HepG2 (cell line): ENCODE results near the gene CCDC106. TPM values are rescaled to one million over a fixed set of nuclear protein-coding genes. Genes with fewer than 3 reads are reported as not detected.

Experiments used
- ATAC-seq: fragments of 200-7000 bp; cut with Tn5 transposase; 3 replicates; pipeline ENCODE4 v1.9.1; 2020; ENCODE audit warnings: mild to moderate bottlenecking, moderate library complexity
- BruUV-seq: library from RNA; stranded (reverse); fragments of 400-500 nt; replicated peaks from 2 replicates; lab custom pipeline; 2021; lab: Mats Ljungman, UMichigan
- CTCF ChIA-PET: fragments of 300-600 bp; formaldehyde crosslinking; extraction: SDS; loops from one replicate; lab custom pipeline; 2021; ENCODE audit warnings: low total read pairs, inconsistent platforms, low intra/inter-chr PET ratio; lab: Yijun Ruan, JAX
- POLR2A ChIA-PET: fragments of 350-600 bp; sonication (Branson Sonifier 250); formaldehyde crosslinking; loops from one replicate; lab custom pipeline; 2020; ENCODE audit warnings: antibody characterized with exemption, inconsistent platforms; lab: Yijun Ruan, JAX
- DNase-seq: peaks from one replicate; pipeline ENCODE4 v3.0.0-alpha.2; 2015; ENCODE audit warnings: low spot score
- FAIRE-seq: peaks from 3 replicates; lab custom pipeline; 2011; peaks lifted over from hg19 to GRCh38; lab: Jason Lieb, UNC
- H2AFZ ChIP-seq: one replicate; pipeline ENCODE4 v1.6.1; 2011; ENCODE audit warnings: low read length, inconsistent platforms
- H3K27ac ChIP-seq: fragments of 300-600 bp; 3 replicates; pipeline ENCODE4 v1.8.0; 2011; ENCODE audit warnings: mixed run types, mild to moderate bottlenecking, mixed read lengths, low read length, inconsistent platforms; ENCODE audit not compliant: insufficient read depth; ENCODE audit errors: extremely low read length
- H3K27me3 ChIP-seq, 2 experiments: fragments of 200-600 bp in 1 of 2; 2 replicates in 1 of 2; 3 replicates in 1 of 2; pipeline versions ENCODE4 v1.6.0 to v1.8.0; 2011; ENCODE audit warnings: low read length in 2 of 2, mild to moderate bottlenecking in 2 of 2, moderate library complexity in 2 of 2, inconsistent platforms in 1 of 2; ENCODE audit not compliant: insufficient read depth in 2 of 2, control insufficient read depth in 1 of 2
- H3K36me3 ChIP-seq, 2 experiments: fragments of 200-600 bp in 1 of 2; replicated peaks in 1 of 2; 2 replicates in 1 of 2; 3 replicates in 1 of 2; pipeline versions ENCODE4 v1.5.1 to v1.8.0; 2011; ENCODE audit warnings: low read length in 2 of 2, inconsistent platforms in 1 of 2; ENCODE audit not compliant: insufficient read depth in 2 of 2, control insufficient read depth in 1 of 2
- H3K4me1 ChIP-seq: 2 replicates; pipeline ENCODE4 v1.5.1; 2012; ENCODE audit warnings: low read length, inconsistent platforms; ENCODE audit not compliant: insufficient read depth
- H3K4me2 ChIP-seq: 2 replicates; pipeline ENCODE4 v1.6.0; 2011; ENCODE audit warnings: low read depth, low read length, inconsistent platforms
- H3K4me3 ChIP-seq, 3 experiments: fragments of 200-600 bp in 1 of 3; sonication (generic), shearing (Covaris generic) in 1 of 3; replicated peaks in 1 of 3; 2 replicates each; pipeline ENCODE4 v1.5.1; 2011 to 2016; ENCODE audit warnings: low read length in 3 of 3, inconsistent platforms in 2 of 3, low read depth in 2 of 3, mild to moderate bottlenecking in 2 of 3, control low read depth in 1 of 3, mixed read lengths in 1 of 3; ENCODE audit not compliant: insufficient read depth in 1 of 3
- H3K79me2 ChIP-seq: one replicate; pipeline ENCODE4 v1.6.1; 2011; ENCODE audit warnings: low read length, inconsistent platforms; ENCODE audit not compliant: insufficient read depth
- H3K9ac ChIP-seq: 2 replicates; pipeline ENCODE4 v1.6.0; 2011; ENCODE audit warnings: mild to moderate bottlenecking, low read depth, low read length, inconsistent platforms; ENCODE audit not compliant: insufficient read depth
- H3K9me3 ChIP-seq: 2 replicates; pipeline ENCODE4 v1.5.1; 2012; ENCODE audit warnings: mild to moderate bottlenecking, low read length
- H4K20me1 ChIP-seq: 2 replicates; pipeline ENCODE4 v1.6.0; 2011; ENCODE audit warnings: inconsistent platforms, mild to moderate bottlenecking, low read length, moderate library complexity; ENCODE audit not compliant: insufficient read depth
- FOXA1 ChIP-seq, 2 experiments: fragments of 450-650 bp in 1 of 2; sonication (generic) in 1 of 2; formaldehyde crosslinking in 1 of 2; IDR thresholded peaks; 2 replicates each; pipeline versions ENCODE4 v1.4.0 to v1.6.1; 2016 to 2020; ENCODE audit warnings: missing genetic modification reagents in 1 of 2
- ZFP90 ChIP-seq: sonication (generic); formaldehyde crosslinking; IDR thresholded peaks from 2 replicates; pipeline ENCODE4 v1.8.0; 2022; ENCODE audit warnings: missing genetic modification reagents, mild to moderate bottlenecking, inconsistent platforms, borderline replicate concordance
- ZNF550 ChIP-seq: sonication (generic); formaldehyde crosslinking; IDR thresholded peaks from 2 replicates; pipeline ENCODE4 v1.4.0; 2020; ENCODE audit warnings: mild to moderate bottlenecking, missing genetic modification reagents, borderline replicate concordance
- ZNF567 ChIP-seq: sonication (generic); formaldehyde crosslinking; IDR thresholded peaks from 2 replicates; pipeline ENCODE4 v1.8.1; 2023; ENCODE audit warnings: mild to moderate bottlenecking, missing genetic modification reagents, borderline replicate concordance
- WGBS: methylation state at CpG from one replicate; pipeline ENCODE4 v1.1.6; 2017; ENCODE audit warnings: low lambda C conversion rate; 5-methylcytosine and 5-hydroxymethylcytosine counted together
- in situ Hi-C: cut with HindIII; loops from 2 replicates; pipeline ENCODE4 v1.10.0; 2017; ENCODE audit warnings: low pct_unique_long_range_greater_than_20kb; ENCODE audit not compliant: extremely low pct_ligation_motif_present
- intact Hi-C: fragments of 100-400 bp; cut with micrococcal nuclease; formaldehyde crosslinking; loops from one replicate; pipeline ENCODE4 v1.10.0; 2022; ENCODE audit not compliant: unreplicated experiment
- polyA plus RNA-seq, 8 experiments: library from polyadenylated mRNA; depleted of rRNA in 3 of 8; stranded (reverse) in 7 of 8; unstranded in 1 of 8; fragments of >200 nt; fragmentation: Illumina TruSeq in 4 of 8; extraction: Trizol in 4 of 8; gene quantifications; 2 replicates each; pipeline versions ENCODE4 v1.2.1 to v1.2.3, GENCODE V29; 2011 to 2016; ENCODE audit warnings: low read depth in 4 of 8, missing spikeins in 1 of 8, mixed read lengths in 1 of 8; ENCODE audit not compliant: insufficient read depth in 1 of 8
- total RNA-seq, 5 experiments: library from RNA; depleted of rRNA; stranded (reverse); fragments of >200 nt; fragmentation: Illumina TruSeq; extraction: Trizol; gene quantifications; 2 replicates each; pipeline ENCODE4 v1.2.3, GENCODE V29; 2016; ENCODE audit warnings: low read depth in 1 of 5
- TF ChIP-seq, protein P1 (sequence below): sonication (generic); formaldehyde crosslinking; IDR thresholded peaks from 2 replicates; pipeline ENCODE4 v1.5.0; 2020; ENCODE audit warnings: mild to moderate bottlenecking, missing genetic modification reagents, borderline replicate concordance

Gene CCDC106
- total and polyA plus RNA-seq, 2 of the 13 experiments (the other 11 are each of a cell fraction or from before 2014, with no cell fraction given), result 4.7 to 8.8 TPM

GRCh38 chr19:55622242-55622969 lies 25.6 kb upstream of the CCDC106 start (continued):
- TF ChIP-seq ZFP90 (no peak), FOXA1 (IDR thresholded peaks at IDR 0.05) (no peak), FOXA1 (CRISPR knock-in tag; IDR thresholded peaks at IDR 0.05) (no peak), ZNF567 (CRISPR knock-in tag) (no peak)
- TF ChIP-seq, all 625 proteins: peak for 8

DNA sequence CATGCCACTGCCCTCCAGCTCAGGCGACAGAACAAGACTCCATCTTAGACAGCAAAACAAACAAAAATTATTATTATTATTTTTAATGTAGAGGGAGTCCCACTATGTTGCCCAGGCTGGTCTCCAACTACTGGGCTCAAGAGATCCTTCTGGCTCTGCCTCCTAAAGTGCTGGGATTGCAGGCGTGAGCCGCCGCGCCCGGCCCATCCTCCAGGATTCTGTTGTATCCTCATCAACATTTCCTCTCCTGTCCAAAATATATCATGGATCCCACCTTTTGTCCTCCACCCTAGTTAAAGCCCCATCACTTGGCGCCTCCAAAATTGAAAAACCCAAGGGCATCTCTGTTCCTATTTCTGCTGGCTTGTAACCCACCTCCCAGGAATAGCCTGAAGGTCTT lies 24.9 kb upstream of the CCDC106 start:
- Histone ChIP-seq H3K4me3 (no peak overlapping the region; a peak in 1 of 6 replicates), H3K79me2 (peaks cover 4% of the 10 kb centered on the region), H3K27me3 (no peaks in the 10 kb centered on the region), H3K27ac (no peak overlapping the region), H3K4me2 (no peak overlapping the region; the same call in 1 of the 2 replicates), H3K4me1 (peaks cover 34% of the 10 kb centered on the region), H3K9me3 (no peaks in the 10 kb centered on the region), H2AFZ (no peak overlapping the region), H4K20me1 (peaks cover 14% of the 10 kb centered on the region; the same call in 1 of the 2 replicates), H3K9ac (no peak overlapping the region), H3K36me3 (0 out of 5 replicates have a peak, but pooled peaks cover 0 to 3% of the 10 kb centered on the region in 2 experiments)
- ATAC-seq (no peak), DNase-seq (no peak), FAIRE-seq (no peak)
- TF ChIP-seq, protein P1, sequence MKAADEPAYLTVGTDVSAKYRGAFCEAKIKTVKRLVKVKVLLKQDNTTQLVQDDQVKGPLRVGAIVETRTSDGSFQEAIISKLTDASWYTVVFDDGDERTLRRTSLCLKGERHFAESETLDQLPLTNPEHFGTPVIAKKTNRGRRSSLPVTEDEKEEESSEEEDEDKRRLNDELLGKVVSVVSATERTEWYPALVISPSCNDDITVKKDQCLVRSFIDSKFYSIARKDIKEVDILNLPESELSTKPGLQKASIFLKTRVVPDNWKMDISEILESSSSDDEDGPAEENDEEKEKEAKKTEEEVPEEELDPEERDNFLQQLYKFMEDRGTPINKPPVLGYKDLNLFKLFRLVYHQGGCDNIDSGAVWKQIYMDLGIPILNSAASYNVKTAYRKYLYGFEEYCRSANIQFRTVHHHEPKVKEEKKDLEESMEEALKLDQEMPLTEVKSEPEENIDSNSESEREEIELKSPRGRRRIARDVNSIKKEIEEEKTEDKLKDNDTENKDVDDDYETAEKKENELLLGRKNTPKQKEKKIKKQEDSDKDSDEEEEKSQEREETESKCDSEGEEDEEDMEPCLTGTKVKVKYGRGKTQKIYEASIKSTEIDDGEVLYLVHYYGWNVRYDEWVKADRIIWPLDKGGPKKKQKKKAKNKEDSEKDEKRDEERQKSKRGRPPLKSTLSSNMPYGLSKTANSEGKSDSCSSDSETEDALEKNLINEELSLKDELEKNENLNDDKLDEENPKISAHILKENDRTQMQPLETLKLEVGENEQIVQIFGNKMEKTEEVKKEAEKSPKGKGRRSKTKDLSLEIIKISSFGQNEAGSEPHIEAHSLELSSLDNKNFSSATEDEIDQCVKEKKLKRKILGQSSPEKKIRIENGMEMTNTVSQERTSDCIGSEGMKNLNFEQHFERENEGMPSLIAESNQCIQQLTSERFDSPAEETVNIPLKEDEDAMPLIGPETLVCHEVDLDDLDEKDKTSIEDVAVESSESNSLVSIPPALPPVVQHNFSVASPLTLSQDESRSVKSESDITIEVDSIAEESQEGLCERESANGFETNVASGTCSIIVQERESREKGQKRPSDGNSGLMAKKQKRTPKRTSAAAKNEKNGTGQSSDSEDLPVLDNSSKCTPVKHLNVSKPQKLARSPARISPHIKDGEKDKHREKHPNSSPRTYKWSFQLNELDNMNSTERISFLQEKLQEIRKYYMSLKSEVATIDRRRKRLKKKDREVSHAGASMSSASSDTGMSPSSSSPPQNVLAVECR (CRISPR knock-in tag), result 0 out of 2 replicates have a peak, but pooled peaks have one; percentile 7
- TF ChIP-seq ZNF550 (CRISPR knock-in tag), result no peak
- intact Hi-C loops (no loop called here), in situ Hi-C loops (no loop called here)
- BruUV-seq, result no TSS peak
- CTCF ChIA-PET, result no interaction called here
- 92% methylated on average over 7 of the region's 7 CpGs for WGBS
- POLR2A ChIA-PET, result interaction anchor here (1.6 to 2.8 kb wide), 3 partner anchors 10 to 31 kb away, joined by 9 to 23 read pairs (median 11); partner anchors contain the start of genes U2AF2 and ZNF865
